ENCODE measurements around the gene POLR3E.

DNA sequence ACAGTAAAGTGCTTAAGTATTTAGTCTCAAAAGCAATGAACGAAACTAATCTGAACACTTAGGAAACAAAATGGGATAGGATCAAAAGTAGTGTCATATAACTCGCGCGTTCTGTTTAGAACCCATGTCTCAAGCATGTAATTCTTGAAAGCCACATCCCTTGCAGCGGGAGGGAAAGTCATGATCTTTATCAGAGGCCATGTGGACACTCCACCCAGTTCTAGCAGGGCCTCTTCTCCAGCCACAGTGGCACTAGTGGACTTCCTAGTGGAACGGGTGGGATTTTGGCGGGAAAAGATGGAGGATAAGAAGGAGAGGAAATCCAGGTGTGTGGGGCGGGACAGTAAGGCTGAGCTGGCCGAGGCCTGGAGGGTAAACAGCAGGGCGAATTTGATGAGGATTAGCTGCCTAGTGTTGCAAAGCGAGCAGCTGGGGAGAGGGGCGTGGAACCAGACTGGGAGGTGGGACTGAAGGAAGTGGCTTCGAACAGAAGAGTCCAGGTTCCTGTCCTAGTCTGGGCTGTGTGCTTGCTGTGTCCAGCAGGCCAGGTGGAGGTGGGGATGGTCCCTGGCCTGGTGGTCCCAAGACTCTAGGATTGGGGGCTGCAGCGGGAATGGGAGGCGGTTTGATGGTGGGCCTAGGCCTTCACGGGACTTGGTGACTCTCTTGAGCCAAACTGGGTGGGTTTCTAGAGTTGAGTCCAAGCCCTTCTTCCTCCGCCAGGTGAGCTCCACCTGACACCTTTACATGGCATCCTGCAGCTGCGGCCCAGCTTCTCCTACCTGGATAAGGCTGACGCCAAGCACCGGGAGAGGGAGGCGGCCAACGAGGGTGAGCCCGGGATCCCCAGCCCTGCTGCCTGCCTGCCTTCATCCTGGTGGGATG lies 15.9 kb downstream of the POLR3E start:
- TF ChIP-seq, protein P1, sequence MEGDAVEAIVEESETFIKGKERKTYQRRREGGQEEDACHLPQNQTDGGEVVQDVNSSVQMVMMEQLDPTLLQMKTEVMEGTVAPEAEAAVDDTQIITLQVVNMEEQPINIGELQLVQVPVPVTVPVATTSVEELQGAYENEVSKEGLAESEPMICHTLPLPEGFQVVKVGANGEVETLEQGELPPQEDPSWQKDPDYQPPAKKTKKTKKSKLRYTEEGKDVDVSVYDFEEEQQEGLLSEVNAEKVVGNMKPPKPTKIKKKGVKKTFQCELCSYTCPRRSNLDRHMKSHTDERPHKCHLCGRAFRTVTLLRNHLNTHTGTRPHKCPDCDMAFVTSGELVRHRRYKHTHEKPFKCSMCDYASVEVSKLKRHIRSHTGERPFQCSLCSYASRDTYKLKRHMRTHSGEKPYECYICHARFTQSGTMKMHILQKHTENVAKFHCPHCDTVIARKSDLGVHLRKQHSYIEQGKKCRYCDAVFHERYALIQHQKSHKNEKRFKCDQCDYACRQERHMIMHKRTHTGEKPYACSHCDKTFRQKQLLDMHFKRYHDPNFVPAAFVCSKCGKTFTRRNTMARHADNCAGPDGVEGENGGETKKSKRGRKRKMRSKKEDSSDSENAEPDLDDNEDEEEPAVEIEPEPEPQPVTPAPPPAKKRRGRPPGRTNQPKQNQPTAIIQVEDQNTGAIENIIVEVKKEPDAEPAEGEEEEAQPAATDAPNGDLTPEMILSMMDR (conservative IDR thresholded peaks at IDR 0.05), result no peak
- TF ChIP-seq EZH2 (IDR thresholded peaks at IDR 0.05; ENCODE audit: low read depth), result no peak
